Trophoblast cell (in vitro differentiated cells and primary cell): Measurements from ENCODE around the gene MYO5B.

Experiments
- DNase-seq, 2 donors: peaks; one replicate each; pipeline ENCODE4 v3.0.0-alpha.2; 2016
- H2AFZ ChIP-seq: 2 replicates; pipeline ENCODE4 v1.6.1; 2013; ENCODE audit warnings: low read length, moderate library complexity, mild to moderate bottlenecking; ENCODE audit not compliant: insufficient read depth, poor library complexity
- H2AK5ac ChIP-seq: 2 replicates; pipeline ENCODE4 v1.6.1; 2013; ENCODE audit warnings: mild to moderate bottlenecking, low read length
- H2BK120ac ChIP-seq: 2 replicates; pipeline ENCODE4 v1.6.1; 2013; ENCODE audit warnings: low read length, mild to moderate bottlenecking, moderate library complexity; ENCODE audit not compliant: insufficient read depth, poor library complexity
- H2BK12ac ChIP-seq: 2 replicates; pipeline ENCODE4 v1.6.1; 2013; ENCODE audit warnings: mild to moderate bottlenecking, low read length, moderate library complexity
- H2BK5ac ChIP-seq: 2 replicates; pipeline ENCODE4 v1.6.1; 2013; ENCODE audit warnings: low read length, low read depth, moderate library complexity, mild to moderate bottlenecking; ENCODE audit not compliant: poor library complexity
- H3K14ac ChIP-seq: 2 replicates; pipeline ENCODE4 v1.6.1; 2013; ENCODE audit warnings: mild to moderate bottlenecking, low read length
- H3K18ac ChIP-seq: 2 replicates; pipeline ENCODE4 v1.6.1; 2013; ENCODE audit warnings: mild to moderate bottlenecking, low read length
- H3K23ac ChIP-seq: 2 replicates; pipeline ENCODE4 v1.6.1; 2013; ENCODE audit warnings: low read length
- H3K27ac ChIP-seq: 2 replicates; pipeline ENCODE4 v1.5.1; 2013; ENCODE audit warnings: low read depth, mild to moderate bottlenecking, inconsistent platforms, low read length, moderate library complexity
- H3K27me3 ChIP-seq: 2 replicates; pipeline ENCODE4 v1.6.1; 2013; ENCODE audit warnings: inconsistent platforms, mild to moderate bottlenecking, low read length, moderate library complexity; ENCODE audit not compliant: insufficient read depth
- H3K36me3 ChIP-seq, 2 experiments: 1 replicate in 1 of 2; 2 replicates in 1 of 2; pipeline ENCODE4 v1.6.1; 2013; ENCODE audit warnings: low read length in 2 of 2, mild to moderate bottlenecking in 2 of 2, moderate library complexity in 1 of 2; ENCODE audit not compliant: insufficient read depth in 2 of 2, control insufficient read depth in 1 of 2
- H3K4ac ChIP-seq: 2 replicates; pipeline ENCODE4 v1.6.1; 2013; ENCODE audit warnings: low read depth, mild to moderate bottlenecking, low read length, moderate library complexity
- H3K4me1 ChIP-seq, 2 experiments: 1 replicate in 1 of 2; 2 replicates in 1 of 2; pipeline ENCODE4 v1.6.1; 2013; ENCODE audit warnings: low read length in 2 of 2, mild to moderate bottlenecking in 2 of 2, moderate library complexity in 1 of 2; ENCODE audit not compliant: insufficient read depth in 2 of 2, control insufficient read depth in 1 of 2
- H3K4me2 ChIP-seq: 2 replicates; pipeline ENCODE4 v1.6.1; 2013; ENCODE audit warnings: inconsistent platforms, mild to moderate bottlenecking, low read length, moderate library complexity
- H3K4me3 ChIP-seq: 2 replicates; pipeline ENCODE4 v1.5.1; 2013; ENCODE audit warnings: mild to moderate bottlenecking, low read depth, low read length, inconsistent platforms
- H3K79me1 ChIP-seq: one replicate; pipeline ENCODE4 v1.6.1; 2013; ENCODE audit warnings: low read length
- H3K79me2 ChIP-seq: 2 replicates; pipeline ENCODE4 v1.6.1; 2013; ENCODE audit warnings: low read length, mild to moderate bottlenecking; ENCODE audit not compliant: control insufficient read depth, insufficient read depth, poor library complexity
- H3K9ac ChIP-seq: 2 replicates; pipeline ENCODE4 v1.6.1; 2013; ENCODE audit warnings: mild to moderate bottlenecking, low read length
- H3K9me3 ChIP-seq: 2 replicates; pipeline ENCODE4 v1.6.1; 2013; ENCODE audit warnings: low read depth, mild to moderate bottlenecking, control low read depth, inconsistent platforms, low read length; ENCODE audit not compliant: insufficient read depth
- H4K12ac ChIP-seq: 2 replicates; pipeline ENCODE4 v1.6.1; 2013; ENCODE audit warnings: low read depth, mild to moderate bottlenecking, low read length, moderate library complexity
- H4K8ac ChIP-seq: 2 replicates; pipeline ENCODE4 v1.6.1; 2013; ENCODE audit warnings: low read depth, mild to moderate bottlenecking, low read length, moderate library complexity
- H4K91ac ChIP-seq: one replicate; pipeline ENCODE4 v1.6.1; 2013; ENCODE audit warnings: low read depth, mild to moderate bottlenecking, low read length, moderate library complexity
- WGBS: extraction: QIAGEN DNeasy Blood & Tissue Kit; methylation state at CpG from one replicate; pipeline ENCODE4 v1.1.7; 2013; ENCODE audit warnings: missing lambda C conversion rate; ENCODE audit not compliant: insufficient read length, insufficient coverage; ENCODE audit errors: extremely low coverage; 5-methylcytosine and 5-hydroxymethylcytosine counted together

Gene MYO5B

DNA sequence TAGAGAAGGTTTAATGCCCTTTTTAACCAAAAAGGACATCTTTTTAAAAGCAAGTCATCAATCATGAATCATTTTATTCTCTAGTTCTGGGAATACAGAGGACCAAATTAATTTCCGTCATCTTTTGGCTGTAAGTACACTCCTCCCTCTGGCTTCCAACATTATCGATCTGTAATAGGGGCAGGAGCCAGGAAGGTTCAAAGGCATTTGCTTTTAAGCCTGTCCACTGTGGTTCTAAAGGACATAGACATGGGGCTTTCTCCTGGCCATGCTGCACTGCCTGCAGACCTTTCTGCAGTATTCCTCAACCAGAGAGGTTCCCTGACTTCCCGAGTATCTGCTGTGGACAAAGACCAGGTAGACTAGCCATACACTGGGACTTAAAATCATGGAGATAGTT is 170.5 kb downstream of the MYO5B start:
- H3K23ac ChIP-seq, result no peak overlapping the region
- H2AK5ac ChIP-seq, result no peak overlapping the region
- H3K4me2 ChIP-seq, result no peak overlapping the region
- no peak overlapping the region for H4K8ac ChIP-seq
- H2BK12ac ChIP-seq, result no peak overlapping the region
- no peaks in the 10 kb centered on the region for H3K4me1 ChIP-seq
- no peak overlapping the region for H4K91ac ChIP-seq
- H3K27ac ChIP-seq, result no peak overlapping the region
- no peaks in the 10 kb centered on the region for H3K79me1 ChIP-seq
- no peak overlapping the region for H3K9ac ChIP-seq
- H3K9me3 ChIP-seq, result no peaks in the 10 kb centered on the region
- no peaks in the 10 kb centered on the region for H3K27me3 ChIP-seq
- no peak overlapping the region for H2BK120ac ChIP-seq
- H2AFZ ChIP-seq, result no peak overlapping the region
- H3K79me2 ChIP-seq, result no peaks in the 10 kb centered on the region
- no CpG with 5 or more reads among the region's 3 CpGs for WGBS
- no peak overlapping the region for H3K4ac ChIP-seq
- no peaks in the 10 kb centered on the region for H3K36me3 ChIP-seq
- H3K4me3 ChIP-seq, result no peak overlapping the region
- no peak overlapping the region for H2BK5ac ChIP-seq
- no peak for DNase-seq
- no peak overlapping the region for H3K14ac ChIP-seq
- no peak overlapping the region for H4K12ac ChIP-seq
- no peak overlapping the region for H3K18ac ChIP-seq

DNA sequence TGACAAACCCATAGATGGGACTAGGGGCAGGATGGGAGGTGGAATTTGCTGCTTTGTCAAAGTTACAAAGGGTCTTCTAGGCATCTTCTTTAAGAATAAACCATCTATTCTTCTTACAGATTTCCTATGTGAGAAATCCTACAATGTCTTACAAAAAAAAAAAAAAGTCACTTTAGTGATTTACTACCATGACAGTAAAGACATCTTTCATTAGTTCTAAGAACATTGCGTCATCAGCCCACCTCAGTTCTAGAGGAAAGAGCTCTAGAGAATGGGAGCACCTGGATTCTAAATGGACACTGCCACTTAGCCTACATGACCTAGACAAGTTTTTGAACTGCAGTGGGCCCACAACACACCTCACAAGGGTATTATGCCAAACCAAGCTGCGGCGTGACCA is 172.0 kb downstream of the MYO5B start:
- Histone ChIP-seq H3K9me3 (no peaks in the 10 kb centered on the region), H3K4me2 (no peak overlapping the region), H2BK5ac (no peak overlapping the region), H3K79me1 (no peaks in the 10 kb centered on the region), H3K27me3 (no peaks in the 10 kb centered on the region), H2AK5ac (no peak overlapping the region), H4K12ac (no peak overlapping the region), H4K91ac (no peak overlapping the region), H3K23ac (no peak overlapping the region), H3K9ac (no peak overlapping the region), H3K79me2 (no peaks in the 10 kb centered on the region), H3K4me1 (no peaks in the 10 kb centered on the region), H2BK12ac (no peak overlapping the region), H2BK120ac (no peak overlapping the region), H3K4ac (no peak overlapping the region), H3K4me3 (no peak overlapping the region), H3K36me3 (no peaks in the 10 kb centered on the region), H3K14ac (no peak overlapping the region), H2AFZ (no peak overlapping the region), H3K27ac (no peak overlapping the region), H3K18ac (no peak overlapping the region), H4K8ac (no peak overlapping the region)
- DNase-seq, result no peak
- no CpG with 5 or more reads among the region's 3 CpGs for WGBS

DNA sequence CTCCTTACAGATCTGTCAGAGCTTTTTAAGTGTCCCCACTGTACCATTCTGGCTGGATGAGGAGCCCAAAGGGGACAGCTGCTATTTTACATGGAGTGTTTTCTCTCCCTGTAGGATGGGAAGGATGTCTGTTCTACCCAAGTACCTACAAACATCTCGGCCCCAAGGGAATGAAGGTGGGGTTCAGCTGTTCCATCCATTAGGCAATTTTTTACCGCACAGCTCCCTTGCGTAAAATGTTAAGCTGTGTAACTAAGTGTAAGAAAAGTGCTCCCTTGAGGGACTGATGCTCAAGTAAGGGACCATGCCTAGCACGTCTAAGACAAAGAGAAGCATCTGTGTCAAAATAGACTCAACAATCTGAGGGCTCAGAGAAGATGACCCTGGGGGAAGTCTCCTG is 180.3 kb downstream of the MYO5B start:
- no peak overlapping the region for H2AK5ac ChIP-seq
- no peak overlapping the region for H2BK12ac ChIP-seq

DNA sequence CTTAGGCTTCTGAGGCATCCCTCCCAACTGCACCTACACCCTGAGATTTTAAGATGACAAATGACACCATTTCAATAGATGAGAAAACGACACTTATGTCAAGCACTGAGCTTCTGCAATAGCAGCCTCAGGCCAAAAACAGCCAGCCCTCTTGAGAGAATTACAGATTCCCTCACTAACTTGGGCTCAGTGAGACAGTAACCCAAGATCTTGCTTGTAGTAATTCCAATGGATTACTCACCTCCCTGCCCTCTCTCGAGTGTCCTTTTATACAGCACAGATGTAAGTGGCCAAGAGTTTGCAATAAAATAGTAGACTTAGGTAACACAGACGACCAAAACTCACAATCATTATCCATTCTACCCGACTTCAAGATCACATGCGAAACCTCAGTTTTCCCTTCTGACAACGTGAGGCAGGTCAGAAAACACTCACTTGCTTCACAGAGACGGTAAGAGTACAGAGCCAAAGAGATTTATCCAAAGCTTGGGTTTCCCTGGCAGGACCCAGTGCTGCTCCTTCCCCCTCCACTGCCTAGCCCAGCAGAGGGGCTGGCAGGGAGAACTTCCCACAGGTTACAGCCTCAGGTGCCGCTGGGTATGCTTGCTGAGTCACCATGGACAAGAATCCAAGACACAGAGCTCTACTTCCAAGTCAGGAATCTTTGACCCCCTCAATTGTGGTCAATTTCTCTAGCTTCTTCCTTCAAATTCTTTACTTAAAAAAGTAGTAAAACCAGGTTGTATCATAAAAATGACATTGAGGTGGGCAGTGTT is 181.4 kb downstream of the MYO5B start:
- Histone ChIP-seq H2BK12ac (no peak overlapping the region), H2AFZ (no peak overlapping the region), H4K91ac (no peak overlapping the region), H3K9me3 (no peaks in the 10 kb centered on the region), H2AK5ac (no peak overlapping the region), H3K9ac (no peak overlapping the region), H2BK5ac (no peak overlapping the region), H3K18ac (no peak overlapping the region), H3K27ac (no peak overlapping the region), H3K4me1 (peaks cover 2 to 4% of the 10 kb centered on the region in 2 experiments), H3K36me3 (no peaks in the 10 kb centered on the region), H3K14ac (no peak overlapping the region), H3K79me2 (no peaks in the 10 kb centered on the region), H2BK120ac (no peak overlapping the region), H3K4ac (no peak overlapping the region), H3K4me2 (no peak overlapping the region), H4K12ac (no peak overlapping the region), H3K23ac (no peak overlapping the region), H3K27me3 (no peaks in the 10 kb centered on the region), H3K4me3 (no peak overlapping the region), H4K8ac (no peak overlapping the region), H3K79me1 (no peaks in the 10 kb centered on the region)
- no CpG with 5 or more reads among the region's 8 CpGs for WGBS
- DNase-seq, result no peak

More for the DNA sequence above, 180.3 kb downstream of the MYO5B start:
- Histone ChIP-seq H4K8ac (no peak overlapping the region), H3K4ac (no peak overlapping the region), H3K79me2 (no peaks in the 10 kb centered on the region), H3K9me3 (no peaks in the 10 kb centered on the region), H3K36me3 (no peaks in the 10 kb centered on the region), H3K4me3 (no peak overlapping the region), H3K4me2 (no peak overlapping the region), H3K79me1 (no peaks in the 10 kb centered on the region), H3K14ac (no peak overlapping the region), H2BK120ac (no peak overlapping the region), H2AFZ (no peak overlapping the region), H3K27me3 (no peaks in the 10 kb centered on the region), H4K12ac (no peak overlapping the region), H3K27ac (no peak overlapping the region), H3K4me1 (peaks cover 2 to 4% of the 10 kb centered on the region in 2 experiments), H3K9ac (no peak overlapping the region), H3K18ac (no peak overlapping the region), H4K91ac (no peak overlapping the region), H2BK5ac (no peak overlapping the region), H3K23ac (no peak overlapping the region)
- no peak for DNase-seq
- no CpG with 5 or more reads among the region's 4 CpGs for WGBS
